Kidney (tissue), 14 donors: ENCODE results near the gene SEC24D. TPM values are rescaled to one million over a fixed set of nuclear protein-coding genes. Genes with fewer than 3 reads are reported as not detected.

Experiments
- DNase-seq, 5 donors: peaks; one replicate each; pipeline ENCODE4 v3.0.0-alpha.2; 2013 to 2020
- FAIRE-seq: peaks from 2 replicates; lab custom pipeline; 2012; peaks lifted over from hg19 to GRCh38; lab: Jason Lieb, UNC
- H3K27ac ChIP-seq, 2 donors: one replicate each; pipeline ENCODE4 v1.7.0; 2013; ENCODE audit warnings: low read depth in 2 of 2, low read length in 2 of 2, inconsistent platforms in 1 of 2
- H3K27me3 ChIP-seq: one replicate; pipeline ENCODE4 v1.7.1; 2013; ENCODE audit warnings: low read length, inconsistent platforms; ENCODE audit not compliant: control insufficient read depth, insufficient read depth
- H3K36me3 ChIP-seq, 3 donors: one replicate each; pipeline versions ENCODE4 v1.7.0 to v1.7.1; 2013; ENCODE audit warnings: low read length in 3 of 3, control low read depth in 1 of 3, inconsistent platforms in 1 of 3; ENCODE audit not compliant: insufficient read depth in 3 of 3, control insufficient read depth in 2 of 3
- H3K4me1 ChIP-seq, 3 donors: one replicate each; pipeline versions ENCODE4 v1.7.0 to v1.7.1; 2013; ENCODE audit warnings: low read length in 3 of 3, inconsistent platforms in 1 of 3, low read depth in 1 of 3; ENCODE audit not compliant: control insufficient read depth in 2 of 3, insufficient read depth in 2 of 3
- H3K4me3 ChIP-seq, 3 donors: one replicate each; pipeline versions ENCODE4 v1.7.0 to v1.8.1; 2013; ENCODE audit warnings: low read length in 3 of 3, control low read depth in 1 of 3, inconsistent platforms in 1 of 3
- H3K9ac ChIP-seq, 3 donors: one replicate each; pipeline versions ENCODE4 v1.7.0 to v1.7.1; 2013; ENCODE audit warnings: low read length in 3 of 3, control low read depth in 1 of 3, inconsistent platforms in 1 of 3
- H3K9me3 ChIP-seq, 3 donors: one replicate each; pipeline versions ENCODE4 v1.7.0 to v1.7.1; 2013; ENCODE audit warnings: low read length in 3 of 3, control low read depth in 1 of 3, inconsistent platforms in 1 of 3; ENCODE audit not compliant: control insufficient read depth in 2 of 3, insufficient read depth in 1 of 3
- intact Hi-C: fragments of 100-400 bp; cut with DNase I; formaldehyde crosslinking; loops from one replicate; pipeline ENCODE4 v1.11.1; 2022
- polyA plus RNA-seq: library from polyadenylated mRNA; stranded (reverse); fragments of 350-450 nt; fragmentation: Illumina TruSeq; extraction: RNeasy Lipid Tissue Mini Kit (QIAGEN cat#74804); gene quantifications from one replicate; pipeline ENCODE4 v1.2.3, GENCODE V29; 2014; ENCODE audit warnings: low read depth, low replicate concordance; ENCODE audit not compliant: insufficient read depth
- total RNA-seq: library from RNA; stranded (reverse); fragmentation: NEBNext Ultra II Directional; extraction: Animal tissue kit (Norgen Biotek cat#: 25700); gene quantifications from one replicate; pipeline ENCODE4 v1.2.1, GENCODE V29; 2021
- TF ChIP-seq, protein P1 (sequence below): IDR thresholded peaks from 3 replicates; pipeline ENCODE4 v1.5.1; 2012; ENCODE audit warnings: mild to moderate bottlenecking, moderate library complexity, borderline replicate concordance; ENCODE audit not compliant: insufficient read depth; ENCODE audit errors: extremely low read depth
- donor health status: control.
- donor health status: control.
- donor health status: control.
- donor health status: control.
- donor health status: control.
- donor health status: DM: yes; HTN: yes; CAD: no.
- donor health status: Normal renal cell carcinoma (clear cell type).

SEC24D gene
- total and polyA plus RNA-seq, 2 donors from 2014 or later = 5.9 to 45.4 TPM

DNA sequence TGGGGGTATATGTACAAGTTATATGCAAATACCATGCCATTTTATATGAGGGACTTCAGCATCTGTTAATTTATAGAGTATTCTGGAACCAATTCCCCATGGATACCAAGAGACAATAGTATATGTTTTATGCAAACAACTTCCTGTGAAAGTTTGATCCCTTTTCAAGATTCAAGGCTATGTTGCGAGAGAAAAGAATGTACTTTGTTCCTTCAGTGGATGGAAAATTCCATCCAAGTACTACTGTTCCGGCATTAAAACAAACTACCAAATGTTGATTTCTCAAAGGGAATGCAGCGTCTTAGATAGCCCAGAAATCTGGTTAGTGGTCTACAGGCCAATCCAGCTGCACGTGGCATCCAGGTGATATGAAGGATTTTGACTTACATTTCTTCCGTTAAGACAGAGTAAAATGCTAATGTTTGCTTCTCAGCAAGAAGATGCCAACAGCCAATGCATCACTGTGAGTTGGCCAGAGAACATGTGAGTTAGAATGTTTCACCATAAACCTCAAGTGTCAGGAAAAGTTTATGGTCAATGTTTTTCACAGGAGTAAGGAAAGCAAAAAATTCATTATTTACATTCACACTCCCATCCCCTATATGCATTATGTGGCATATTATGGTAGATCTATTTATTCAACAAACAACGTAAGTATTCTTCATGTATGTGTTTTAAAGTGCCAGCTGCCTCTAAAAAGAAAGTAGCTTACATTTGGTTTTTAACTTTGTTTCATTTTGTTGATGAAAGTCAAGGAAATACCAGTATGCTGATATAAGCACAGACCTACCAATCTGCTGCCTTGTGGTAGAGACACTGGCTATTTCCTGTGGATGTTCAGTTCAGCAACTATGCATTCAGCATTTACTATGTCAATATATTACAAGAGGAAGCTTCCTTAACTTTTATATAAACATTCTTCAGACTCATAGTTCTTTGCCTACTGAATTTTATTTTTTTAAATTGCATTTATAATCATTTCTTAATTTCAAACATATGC, 106.3 kb downstream of the SEC24D start:
- H3K9ac ChIP-seq = no peak overlapping the region
- H3K4me3 ChIP-seq = no peak overlapping the region
- peaks cover 3 to 18% (median 14%) of the 10 kb centered on the region in 3 donors for H3K36me3 ChIP-seq
- no peak overlapping the region for H3K27ac ChIP-seq
- DNase-seq (no peak), FAIRE-seq (no peak)
- H3K27me3 ChIP-seq = no peaks in the 10 kb centered on the region
- no peaks in the 10 kb centered on the region for H3K4me1 ChIP-seq
- intact Hi-C loops = no loop called here
- TF ChIP-seq, protein P1, sequence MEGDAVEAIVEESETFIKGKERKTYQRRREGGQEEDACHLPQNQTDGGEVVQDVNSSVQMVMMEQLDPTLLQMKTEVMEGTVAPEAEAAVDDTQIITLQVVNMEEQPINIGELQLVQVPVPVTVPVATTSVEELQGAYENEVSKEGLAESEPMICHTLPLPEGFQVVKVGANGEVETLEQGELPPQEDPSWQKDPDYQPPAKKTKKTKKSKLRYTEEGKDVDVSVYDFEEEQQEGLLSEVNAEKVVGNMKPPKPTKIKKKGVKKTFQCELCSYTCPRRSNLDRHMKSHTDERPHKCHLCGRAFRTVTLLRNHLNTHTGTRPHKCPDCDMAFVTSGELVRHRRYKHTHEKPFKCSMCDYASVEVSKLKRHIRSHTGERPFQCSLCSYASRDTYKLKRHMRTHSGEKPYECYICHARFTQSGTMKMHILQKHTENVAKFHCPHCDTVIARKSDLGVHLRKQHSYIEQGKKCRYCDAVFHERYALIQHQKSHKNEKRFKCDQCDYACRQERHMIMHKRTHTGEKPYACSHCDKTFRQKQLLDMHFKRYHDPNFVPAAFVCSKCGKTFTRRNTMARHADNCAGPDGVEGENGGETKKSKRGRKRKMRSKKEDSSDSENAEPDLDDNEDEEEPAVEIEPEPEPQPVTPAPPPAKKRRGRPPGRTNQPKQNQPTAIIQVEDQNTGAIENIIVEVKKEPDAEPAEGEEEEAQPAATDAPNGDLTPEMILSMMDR = no peak
- no peaks in the 10 kb centered on the region for H3K9me3 ChIP-seq

DNA sequence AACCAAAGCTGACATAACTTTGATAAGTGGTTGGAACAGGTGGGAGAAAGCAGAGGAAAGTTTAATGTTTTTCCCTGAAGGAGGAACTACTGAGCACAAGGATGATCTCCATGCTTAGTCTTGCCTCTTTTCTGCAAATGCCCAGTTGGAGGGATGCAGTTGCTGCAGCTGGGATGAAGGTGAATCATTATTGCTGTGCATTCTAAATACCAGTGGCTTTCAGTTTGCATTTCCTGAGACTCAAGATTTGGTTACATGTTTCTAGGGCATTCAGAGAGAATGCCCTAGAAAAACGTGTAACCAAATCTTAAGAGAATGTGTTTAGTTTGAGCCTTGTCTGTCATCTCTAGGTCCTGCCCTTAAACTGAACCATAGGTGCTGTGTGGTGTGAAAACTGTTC, 108.6 kb downstream of the SEC24D start:
- DNase-seq (no peak), FAIRE-seq (no peak)
- Histone ChIP-seq H3K9me3 (no peaks in the 10 kb centered on the region), H3K4me1 (no peaks in the 10 kb centered on the region), H3K9ac (no peak overlapping the region), H3K27ac (no peak overlapping the region), H3K4me3 (no peak overlapping the region), H3K27me3 (no peaks in the 10 kb centered on the region), H3K36me3 (peaks cover 3 to 19% (median 14%) of the 10 kb centered on the region in 3 donors)
- TF ChIP-seq, protein P1 = no peak
- intact Hi-C loops = no loop called here

DNA sequence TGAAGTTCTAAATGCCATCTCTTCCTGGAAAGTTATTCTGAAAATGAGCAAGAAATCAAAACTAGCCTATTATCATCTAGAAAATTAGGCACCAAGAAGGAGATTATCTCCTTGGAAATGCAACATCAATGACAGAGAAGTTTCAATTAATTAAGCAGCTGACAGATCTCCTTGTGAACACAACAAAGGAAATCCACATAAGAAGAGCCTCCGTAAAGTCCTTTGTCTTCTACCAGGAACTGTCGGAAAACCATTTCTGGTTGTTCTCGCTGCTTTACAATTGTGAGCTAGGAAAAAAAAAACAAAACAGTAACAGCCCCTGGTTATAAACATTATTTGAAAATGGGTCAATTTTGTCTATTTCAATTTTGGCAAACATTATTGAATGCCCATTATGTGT, 112.6 kb downstream of the SEC24D start:
- intact Hi-C loops = no loop called here
- FAIRE-seq = no peak

More for the DNA sequence above, 112.6 kb downstream of the SEC24D start:
- H3K9ac ChIP-seq = no peak overlapping the region
- H3K4me3 ChIP-seq = no peak overlapping the region
- TF ChIP-seq, protein P1 = no peak
- H3K27ac ChIP-seq = no peak overlapping the region
- H3K9me3 ChIP-seq = no peaks in the 10 kb centered on the region
- no peaks in the 10 kb centered on the region for H3K4me1 ChIP-seq
- DNase-seq = no peak
- peaks cover 3 to 12% (median 8%) of the 10 kb centered on the region in 3 donors for H3K36me3 ChIP-seq
- H3K27me3 ChIP-seq = no peaks in the 10 kb centered on the region
